OCI-LY3 (cell line): ENCODE results near the gene DIPK1C.

ENCODE experiments used
- EZH2phosphoT487 ChIP-seq: fragments of 200-600 bp; shearing (Covaris generic); IDR thresholded peaks from 2 replicates; pipeline ENCODE4 v1.6.1; 2018; ENCODE audit warnings: antibody characterized with exemption, mixed run types, low read depth
- TF ChIP-seq, protein P1 (sequence below): fragments of 200-600, 300-600 bp; sonication (generic); IDR thresholded peaks from 2 replicates; pipeline ENCODE4 v1.5.1; 2014; ENCODE audit warnings: antibody characterized with exemption, low read length, low read depth

DNA sequence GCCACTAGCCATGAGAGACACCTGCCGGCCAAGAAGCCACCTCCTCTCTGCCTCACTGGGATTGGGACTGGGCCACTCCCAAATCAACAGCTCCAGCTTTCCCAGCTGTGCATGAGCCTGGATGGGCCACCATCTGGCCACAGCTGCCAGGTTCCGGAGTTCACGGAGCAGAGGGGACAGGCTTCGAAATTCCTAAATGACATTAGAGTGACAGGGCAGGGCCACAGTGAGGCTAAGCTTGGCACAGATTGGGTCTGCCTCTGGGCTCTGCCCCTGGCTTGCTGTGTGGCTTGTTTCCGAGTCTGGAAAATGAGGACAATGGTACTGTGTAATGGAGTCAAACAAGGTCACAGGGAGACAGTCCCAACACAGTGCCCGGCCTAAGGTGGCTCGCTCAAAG, 6.5 kb downstream of the DIPK1C start:
- TF ChIP-seq, protein P1, sequence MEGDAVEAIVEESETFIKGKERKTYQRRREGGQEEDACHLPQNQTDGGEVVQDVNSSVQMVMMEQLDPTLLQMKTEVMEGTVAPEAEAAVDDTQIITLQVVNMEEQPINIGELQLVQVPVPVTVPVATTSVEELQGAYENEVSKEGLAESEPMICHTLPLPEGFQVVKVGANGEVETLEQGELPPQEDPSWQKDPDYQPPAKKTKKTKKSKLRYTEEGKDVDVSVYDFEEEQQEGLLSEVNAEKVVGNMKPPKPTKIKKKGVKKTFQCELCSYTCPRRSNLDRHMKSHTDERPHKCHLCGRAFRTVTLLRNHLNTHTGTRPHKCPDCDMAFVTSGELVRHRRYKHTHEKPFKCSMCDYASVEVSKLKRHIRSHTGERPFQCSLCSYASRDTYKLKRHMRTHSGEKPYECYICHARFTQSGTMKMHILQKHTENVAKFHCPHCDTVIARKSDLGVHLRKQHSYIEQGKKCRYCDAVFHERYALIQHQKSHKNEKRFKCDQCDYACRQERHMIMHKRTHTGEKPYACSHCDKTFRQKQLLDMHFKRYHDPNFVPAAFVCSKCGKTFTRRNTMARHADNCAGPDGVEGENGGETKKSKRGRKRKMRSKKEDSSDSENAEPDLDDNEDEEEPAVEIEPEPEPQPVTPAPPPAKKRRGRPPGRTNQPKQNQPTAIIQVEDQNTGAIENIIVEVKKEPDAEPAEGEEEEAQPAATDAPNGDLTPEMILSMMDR = no peak
- no peak for TF ChIP-seq EZH2phosphoT487
